ENCODE results near the gene ZCWPW1.
A peak's percentile ranks its signal among the peaks of the same experiment; 100 is the strongest.
"Not testable (repeated sequence)": the region's sequence is repeated elsewhere in the genome, so short reads cannot be mapped to it uniquely, and the experiment has no call there.

ZCWPW1 gene

DNA sequence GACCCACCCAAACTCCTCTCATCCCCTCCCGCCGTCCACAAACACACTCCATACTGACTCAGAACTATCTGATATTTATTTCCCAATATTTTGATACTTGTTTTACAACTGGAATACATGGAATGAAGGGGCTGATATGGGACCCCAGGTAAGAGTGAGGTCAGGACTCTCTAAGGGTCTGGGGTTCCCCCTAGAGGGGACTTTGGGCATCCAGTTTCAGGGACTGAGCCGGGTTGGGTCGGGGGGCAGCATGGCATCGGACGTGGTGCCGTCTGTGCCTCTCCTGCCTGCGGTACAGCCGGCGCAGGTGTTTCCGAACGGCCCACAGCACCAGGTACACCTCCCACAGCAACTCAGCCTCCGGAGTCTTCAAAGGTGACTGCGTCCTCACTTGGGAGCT is 28.1 kb upstream of the ZCWPW1 start:
- no peak for DNase-seq (ENCODE audit: low spot score)

DNA sequence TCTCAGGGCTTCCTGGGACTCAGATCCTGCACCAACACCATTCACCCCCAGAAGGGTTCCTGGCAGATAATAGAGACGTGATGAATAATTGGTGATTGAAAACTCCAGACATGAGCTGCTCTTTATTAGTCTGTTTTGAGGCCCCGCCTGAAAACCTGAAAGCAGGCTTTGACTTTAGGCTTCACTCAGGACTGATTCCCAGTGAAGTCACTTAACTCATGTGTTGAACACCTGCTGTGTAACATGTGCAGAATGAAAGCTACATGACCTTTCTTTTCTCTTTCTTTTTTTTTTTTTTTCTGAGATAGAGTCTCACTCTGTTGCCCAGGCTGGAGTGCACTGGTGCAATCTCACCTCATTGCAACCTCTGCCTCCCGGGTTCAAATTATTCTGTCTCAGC is 26.7 kb upstream of the ZCWPW1 start:
- no peak for DNase-seq (ENCODE audit: low spot score)

DNA sequence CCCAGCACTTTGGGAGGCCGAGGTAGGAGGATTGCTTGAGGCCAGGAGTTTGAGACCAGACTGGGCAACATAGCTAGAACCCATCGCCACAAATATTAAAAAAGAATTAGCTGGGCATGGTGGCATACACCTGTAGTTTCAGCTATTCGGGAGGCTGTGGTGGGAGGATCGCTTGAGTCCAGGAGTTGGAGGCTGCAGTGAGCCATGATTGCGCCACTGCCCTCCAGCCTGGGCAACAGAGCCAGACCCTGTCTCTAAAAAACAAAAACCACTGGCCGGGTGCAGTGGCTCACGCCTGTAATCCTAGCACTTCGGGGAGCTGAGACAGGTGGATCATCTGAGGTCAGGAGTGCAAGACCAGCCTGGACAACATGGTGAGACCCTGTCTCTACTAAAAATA is 25.4 kb upstream of the ZCWPW1 start:
- DNase-seq (ENCODE audit: low spot score): not testable (repeated sequence)

DNA sequence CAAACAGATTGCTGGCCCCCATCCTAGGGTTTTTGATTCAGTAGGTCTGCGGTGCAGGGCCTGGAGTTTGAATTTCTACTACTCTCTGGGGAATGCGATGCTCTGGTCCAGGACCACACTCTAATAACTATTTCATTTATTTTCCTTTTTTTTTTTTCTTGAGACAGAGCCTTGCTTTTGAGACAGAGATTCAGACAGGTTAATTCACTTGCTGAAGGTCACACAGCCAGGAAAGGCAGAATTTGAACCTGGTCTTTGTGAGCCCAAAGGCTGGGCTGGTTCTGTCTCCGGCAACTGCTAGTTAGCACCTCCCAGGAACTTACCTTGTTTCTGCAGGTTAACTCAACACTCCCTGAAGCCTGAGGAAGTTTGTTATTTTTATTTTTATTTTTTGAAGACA is 24.0 kb upstream of the ZCWPW1 start:
- DNase-seq (ENCODE audit: low spot score): no peak

DNA sequence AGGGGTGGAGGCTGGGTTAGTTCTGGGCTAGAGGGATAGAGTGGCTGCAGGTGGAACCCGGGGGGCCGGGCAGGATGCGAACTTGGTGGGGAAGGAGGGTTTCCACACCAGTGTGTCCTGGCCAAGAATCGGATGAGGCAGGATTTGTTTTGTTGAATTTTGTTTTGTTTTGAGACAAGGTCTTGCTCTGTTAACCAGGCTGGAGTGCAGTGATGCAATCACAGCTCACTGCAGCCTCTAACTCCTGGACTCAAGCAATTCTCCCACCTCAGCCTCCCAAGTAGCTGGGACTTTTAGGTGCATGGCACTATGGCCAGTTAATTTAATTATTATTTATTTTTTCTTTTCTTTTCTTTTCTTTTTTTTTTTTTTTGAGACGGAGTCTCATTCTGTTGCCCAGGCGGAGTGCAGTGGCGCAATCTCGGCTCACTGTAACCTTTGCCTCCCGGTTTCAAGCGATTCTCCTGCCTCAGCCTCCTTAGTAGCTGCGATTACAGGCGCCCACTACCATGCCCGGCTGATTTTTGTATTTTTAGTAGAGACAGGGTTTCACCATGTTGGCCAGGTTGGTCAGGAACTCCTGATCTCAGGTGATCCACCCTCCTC is 20.8 kb upstream of the ZCWPW1 start:
- DNase-seq (ENCODE audit: low spot score): no peak

DNA sequence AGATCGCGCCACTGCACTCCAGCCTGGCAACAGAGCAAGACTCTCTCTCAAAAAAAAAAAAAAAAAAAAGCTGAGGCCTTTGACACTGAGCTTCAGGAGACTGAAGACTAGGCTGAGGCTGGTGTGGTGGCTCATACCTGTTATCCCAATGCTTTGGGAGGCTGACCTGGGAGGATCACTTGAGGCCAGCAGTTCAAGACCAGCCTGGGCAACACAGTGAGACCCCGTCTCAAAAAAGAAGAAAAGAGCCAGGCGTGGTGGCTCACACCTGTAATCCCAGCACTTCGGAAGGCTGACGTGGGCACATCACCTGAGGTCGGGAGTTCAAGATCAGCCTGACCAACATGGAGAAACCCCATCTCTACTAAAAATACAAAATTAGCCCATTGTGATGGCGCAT is 18.9 kb upstream of the ZCWPW1 start:
- not testable (repeated sequence) for DNase-seq (ENCODE audit: low spot score)

DNA sequence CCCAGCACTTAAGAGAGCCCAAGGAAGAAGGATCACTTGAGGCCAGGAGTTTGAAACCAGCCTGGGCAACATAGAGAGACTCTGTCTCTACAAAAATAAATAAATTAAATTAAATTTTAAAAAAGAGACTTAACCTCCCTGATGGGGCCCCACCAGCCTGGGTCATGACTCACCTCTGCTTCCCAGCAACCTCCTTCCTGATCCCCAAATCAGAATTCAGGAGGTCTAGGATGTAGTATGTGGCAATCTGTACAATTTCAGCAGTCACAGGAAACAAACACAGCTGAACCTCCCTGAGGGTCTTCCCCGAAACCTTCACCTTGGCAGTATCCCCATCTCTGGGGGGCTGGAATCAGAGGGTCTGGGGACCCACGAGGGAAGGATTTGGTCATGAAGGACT is 17.5 kb upstream of the ZCWPW1 start:
- DNase-seq (ENCODE audit: low spot score): no peak

DNA sequence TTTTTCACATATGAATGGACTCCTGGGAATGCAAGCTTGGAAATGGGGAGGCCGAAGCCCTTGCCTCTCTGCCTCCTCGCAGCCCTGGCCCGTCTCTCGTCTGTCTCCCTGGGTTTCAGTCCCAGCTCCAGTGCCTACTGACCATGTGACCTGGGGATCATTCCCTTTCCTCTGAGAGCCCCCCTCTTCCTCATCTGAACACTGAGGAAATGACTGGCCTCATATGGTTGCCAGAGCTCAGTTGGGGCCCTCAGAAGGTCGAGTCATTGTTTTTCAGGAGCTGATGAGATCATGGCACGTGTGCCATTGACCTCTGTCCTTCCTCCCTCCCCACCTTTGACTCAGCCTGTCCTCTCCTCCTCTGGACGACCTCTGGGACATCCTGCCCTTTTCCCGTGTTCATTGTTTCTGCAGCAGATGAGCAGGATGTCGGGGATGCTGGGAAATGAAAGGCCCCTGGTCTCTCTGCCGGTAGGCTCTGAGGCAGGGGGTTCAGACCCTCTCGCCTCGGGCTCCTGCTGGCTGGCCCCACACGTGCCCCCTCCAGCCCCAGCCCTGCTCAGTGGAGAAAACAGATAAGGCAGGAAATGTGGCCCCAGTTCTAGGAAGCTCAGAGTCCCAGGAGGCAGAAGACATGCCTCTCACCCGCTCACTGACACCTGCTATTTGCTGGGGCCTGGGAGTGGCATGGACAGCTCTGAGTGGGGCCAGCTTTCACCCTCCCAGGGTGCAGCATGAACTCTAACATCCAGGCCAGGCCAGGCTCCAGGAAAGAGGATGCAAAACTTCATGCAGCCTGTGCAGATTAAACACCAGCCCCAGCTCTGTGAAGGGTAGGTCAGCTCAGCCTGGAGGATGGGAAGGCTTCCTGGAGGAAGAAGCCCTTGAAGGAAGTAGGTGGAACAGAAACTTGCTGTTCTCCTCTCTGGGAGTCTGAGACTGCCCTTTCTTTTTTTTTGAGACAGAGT is 16.1 kb upstream of the ZCWPW1 start:
- DNase-seq (ENCODE audit: low spot score): no peak

DNA sequence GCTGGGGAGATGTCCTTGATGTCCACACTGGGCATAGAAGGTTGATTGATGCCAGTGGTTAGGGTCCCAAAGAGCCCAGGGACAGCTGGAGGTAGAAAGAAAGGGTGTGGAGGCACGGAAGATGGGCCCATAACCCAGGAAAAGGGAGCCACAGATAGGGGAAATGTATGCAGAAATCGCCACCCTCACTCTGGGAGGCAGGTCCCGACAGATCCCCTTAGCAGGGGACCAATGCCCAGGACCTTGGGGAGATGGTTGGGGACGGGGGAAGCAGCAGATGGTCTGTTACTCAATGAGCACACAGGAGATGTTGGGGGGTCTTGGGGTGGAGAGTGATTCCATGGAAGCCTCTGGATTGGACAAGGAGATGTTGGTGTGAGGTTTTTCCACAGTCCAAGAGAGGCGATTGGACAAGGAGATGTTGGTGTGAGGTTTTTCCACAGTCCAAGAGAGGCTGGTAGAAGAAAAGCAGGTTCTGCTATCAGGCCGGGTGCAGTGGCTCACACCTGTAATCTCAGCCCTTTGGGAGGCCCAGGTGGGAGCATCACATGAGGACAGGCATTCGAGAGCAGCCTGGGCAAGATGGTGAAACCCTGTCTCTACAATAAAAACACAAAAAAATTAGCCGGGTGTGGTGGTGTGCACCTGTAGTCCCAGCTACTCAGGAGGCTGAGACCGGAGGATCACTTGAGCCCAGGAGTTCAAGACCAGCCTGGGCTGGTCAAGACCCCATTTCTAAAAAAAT is 14.8 kb upstream of the ZCWPW1 start:
- no peak for DNase-seq (ENCODE audit: low spot score)

DNA sequence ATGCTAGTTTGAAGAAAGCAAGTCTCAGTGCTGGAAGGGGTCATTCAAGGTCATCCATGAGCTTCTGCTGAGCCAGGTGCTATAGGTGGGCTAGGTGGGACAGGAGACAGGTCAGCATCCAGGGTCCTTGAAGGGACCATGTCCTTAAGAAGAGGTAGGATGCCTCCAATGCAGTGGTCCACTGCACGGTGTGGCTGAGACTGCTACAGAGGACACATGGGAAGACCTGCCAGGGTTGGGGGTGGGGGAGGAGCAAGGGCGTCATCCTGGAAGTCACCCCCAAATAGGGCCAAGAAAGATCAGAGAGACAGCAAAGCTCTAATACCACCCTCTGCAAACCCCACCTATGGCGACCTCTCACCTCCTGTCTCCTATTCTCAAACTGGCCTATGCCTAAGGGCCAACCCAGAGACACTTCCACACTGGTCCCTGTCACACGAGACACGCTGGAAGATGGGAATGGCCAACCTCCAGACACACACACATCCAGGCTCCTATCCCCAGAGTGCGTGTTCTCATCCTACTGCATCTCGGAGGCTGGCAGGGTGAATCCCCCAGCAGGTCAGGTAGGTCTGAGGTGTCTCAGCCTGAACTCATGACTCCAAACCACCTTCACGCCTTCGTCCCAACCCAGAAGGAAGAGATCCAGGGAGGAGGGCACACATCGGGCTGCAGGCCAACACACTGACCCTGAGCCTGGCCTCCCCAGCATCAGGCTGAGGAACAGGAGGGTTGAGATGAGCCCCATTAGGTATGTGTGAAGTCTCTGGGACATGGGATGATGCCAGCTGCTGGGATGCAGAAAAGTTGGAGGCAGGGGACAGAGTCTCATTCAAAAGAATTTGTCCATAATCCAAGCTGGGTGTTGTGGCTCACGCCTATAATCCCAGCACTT is 13.4 kb upstream of the ZCWPW1 start:
- DNase-seq (ENCODE audit: low spot score): no peak

DNA sequence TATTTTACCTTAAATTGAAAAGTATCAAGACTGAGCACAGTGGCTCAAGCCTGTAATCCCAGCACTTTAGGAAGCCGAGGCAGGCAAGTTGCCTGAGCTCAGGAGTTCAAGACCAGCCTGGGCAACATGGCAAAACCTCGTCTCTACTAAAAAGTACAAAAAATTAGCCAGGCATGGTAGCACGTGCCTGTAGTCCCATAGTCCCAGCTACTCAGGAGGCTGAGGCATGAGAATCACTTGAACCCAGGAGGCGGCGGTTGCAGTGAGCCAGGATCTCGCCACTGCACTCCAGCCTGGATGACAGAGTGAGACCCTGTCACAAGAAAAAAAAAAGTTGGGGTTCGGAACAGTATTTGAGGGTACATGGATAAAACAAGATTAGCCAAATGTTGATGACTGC is 10.7 kb upstream of the ZCWPW1 start:
- DNase-seq (ENCODE audit: low spot score): not testable (repeated sequence)

DNA sequence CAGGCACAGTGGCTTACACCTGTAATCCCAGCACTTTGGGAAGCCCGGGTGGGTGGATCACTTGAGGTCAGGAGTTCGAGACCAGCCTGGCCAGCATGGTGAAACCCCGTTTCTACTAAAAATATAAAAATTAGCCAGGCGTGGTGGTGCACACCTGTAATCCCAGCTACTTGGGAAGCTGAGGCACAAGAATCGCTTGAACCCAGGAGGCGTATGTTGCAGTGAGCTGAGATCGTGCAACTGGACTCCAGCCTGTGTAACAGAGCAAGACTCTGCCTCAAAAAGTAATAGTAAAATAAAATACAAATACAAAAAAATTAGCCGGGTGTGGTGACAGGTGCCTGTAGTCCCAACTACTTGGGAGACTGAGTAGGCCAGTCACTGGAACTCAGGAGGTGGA is 10.2 kb upstream of the ZCWPW1 start:
- DNase-seq (ENCODE audit: low spot score): not testable (repeated sequence)

DNA sequence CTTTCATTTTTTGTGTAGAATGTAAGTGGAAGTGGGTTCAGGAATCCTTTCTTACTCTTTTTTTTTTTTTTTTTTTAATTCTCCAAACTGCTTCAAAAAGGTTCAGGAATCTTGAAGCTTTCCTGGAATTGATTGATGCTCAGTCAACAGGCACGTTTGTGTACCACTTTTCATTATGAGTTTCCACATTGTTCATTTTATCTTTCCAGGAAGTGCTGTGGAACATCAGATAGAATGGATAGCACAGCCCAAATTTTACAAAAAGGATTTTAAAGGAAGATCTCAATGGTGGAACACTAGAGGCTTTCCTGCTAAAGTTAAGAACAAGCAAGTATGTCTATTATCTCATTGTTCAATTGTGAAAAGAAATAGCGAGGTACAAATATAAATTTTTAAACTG is 9.7 kb upstream of the ZCWPW1 start:
- DNase-seq (ENCODE audit: low spot score): no peak

DNA sequence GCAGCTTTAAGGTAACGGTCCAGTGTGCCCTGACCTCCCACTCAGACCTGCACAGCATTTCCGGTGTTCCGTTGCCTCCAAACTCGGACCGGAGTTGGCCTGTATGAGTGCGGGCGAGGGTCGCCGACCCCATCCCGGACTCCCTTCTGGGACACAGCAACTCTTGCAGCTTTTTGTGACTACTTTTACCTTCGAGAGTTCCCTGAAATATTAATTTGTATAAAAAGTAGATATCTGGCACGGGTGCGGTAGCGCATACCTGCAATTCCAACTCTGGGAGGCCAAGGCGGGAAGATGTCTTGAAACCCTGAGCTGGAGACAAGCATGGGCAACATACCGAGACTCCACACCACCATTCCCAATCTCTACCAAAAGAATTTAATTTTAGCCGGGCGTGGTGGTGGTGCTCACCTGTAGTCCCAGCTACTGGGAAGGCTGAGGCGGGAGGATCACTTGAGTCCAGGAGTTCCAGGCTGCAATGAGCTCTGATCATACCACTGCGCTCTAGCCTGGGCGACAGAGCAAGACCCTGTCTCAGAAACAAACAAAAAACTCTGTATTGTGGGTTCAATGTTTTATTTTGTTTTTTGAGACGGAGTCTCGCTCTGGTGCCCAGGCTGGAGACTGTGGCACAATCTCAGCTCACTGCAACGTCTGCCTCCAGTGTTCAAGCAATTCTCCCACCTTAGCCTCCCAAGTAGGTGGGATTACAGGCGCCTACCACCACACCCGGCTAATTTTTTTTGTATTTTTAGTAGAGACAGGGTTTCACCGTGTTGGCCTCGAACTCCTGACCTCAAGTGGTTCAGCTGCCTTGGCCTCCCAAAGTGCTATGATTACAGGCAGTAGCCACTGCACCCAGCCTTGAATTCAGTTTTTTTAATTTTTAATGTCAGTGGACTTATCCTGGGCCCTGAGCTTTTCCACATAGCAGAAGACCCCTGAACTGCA is 8.9 kb upstream of the ZCWPW1 start:
- no peak for DNase-seq (ENCODE audit: low spot score)

DNA sequence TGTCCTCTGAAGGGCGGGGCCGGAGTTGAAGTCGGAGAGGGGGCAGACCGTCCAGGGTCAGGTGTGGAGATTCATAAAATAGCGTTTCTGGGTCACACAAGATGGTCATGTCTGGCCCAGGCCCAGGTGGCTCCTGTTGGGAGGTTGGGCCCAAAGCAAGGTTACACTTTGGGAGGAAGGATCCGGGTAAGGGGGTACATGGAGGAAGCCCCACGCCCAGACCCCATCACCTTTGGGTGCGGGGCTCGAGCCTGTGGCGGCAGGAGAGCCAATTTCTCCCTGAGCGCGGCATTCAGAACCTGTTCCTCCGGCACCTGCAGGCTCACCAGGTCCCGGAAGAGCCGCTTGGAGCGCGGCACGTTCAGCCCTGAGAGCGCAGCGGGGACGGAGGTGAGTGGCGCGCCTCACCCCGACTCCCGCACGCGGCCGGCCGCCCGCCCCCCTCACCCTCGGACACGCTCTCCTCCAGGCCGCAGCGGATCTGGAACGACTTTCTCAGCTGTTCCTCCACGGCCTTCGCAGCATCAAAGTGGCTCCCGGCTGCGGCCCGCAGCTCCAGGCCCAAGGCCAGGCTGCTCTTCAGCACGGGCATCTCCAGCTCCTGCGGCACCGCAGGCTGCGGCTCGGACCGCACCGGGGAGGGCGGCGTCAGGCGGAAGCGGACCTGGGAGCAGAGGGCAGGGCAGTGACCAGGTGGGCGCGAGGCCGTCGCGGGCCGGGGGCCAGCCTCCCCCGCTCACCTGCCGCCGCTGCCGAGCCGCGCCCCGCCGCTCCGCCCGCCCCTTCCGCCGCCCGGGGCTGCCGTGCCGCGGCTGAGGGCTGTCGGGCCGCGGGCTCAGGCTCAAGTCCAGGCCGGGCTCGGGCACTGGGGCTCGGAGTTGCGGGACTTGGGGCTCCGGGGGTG is 7.2 kb upstream of the ZCWPW1 start:
- peak; percentile 42 for DNase-seq (ENCODE audit: low spot score)

DNA sequence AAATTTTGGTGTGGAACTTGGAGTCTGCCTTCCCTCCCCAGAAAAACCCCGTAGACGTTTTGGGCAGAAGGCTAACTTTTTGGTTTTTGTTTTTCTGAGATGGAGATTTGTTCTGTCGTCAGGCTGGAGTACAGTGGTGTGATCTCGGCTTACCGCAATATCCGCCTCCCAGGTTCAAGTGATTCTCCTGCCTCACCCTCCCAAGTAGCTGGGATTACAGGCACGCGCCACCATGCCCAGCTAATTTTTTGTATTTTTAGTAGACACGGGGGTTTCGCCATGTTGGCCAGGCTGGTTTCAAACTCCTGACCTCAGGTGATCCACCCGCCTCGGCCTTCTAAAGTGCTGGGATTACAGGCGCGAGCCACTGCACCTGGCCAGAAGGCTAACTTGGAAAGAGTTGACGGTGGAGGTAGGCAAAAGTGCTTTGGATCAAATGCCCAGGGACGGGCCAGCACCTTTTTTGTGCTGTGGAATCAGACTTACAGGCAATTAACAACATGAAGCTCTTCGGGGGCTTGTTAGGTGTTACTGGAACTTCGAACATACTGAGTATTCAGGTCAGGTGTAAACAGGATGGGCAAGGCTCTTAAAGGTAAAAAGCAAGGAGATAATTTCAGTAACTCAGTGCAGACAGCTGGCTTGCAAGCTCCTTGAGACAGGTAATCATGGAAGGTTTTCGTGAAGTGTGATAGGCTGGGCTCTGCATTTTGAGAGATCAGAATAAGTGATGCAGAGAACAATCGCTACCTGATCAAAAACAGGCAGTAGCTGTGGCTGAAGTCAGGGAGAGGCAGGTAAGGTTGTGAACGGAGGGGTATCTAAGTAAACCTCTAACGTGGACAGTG is 6.0 kb upstream of the ZCWPW1 start:
- no peak for DNase-seq (ENCODE audit: low spot score)

DNA sequence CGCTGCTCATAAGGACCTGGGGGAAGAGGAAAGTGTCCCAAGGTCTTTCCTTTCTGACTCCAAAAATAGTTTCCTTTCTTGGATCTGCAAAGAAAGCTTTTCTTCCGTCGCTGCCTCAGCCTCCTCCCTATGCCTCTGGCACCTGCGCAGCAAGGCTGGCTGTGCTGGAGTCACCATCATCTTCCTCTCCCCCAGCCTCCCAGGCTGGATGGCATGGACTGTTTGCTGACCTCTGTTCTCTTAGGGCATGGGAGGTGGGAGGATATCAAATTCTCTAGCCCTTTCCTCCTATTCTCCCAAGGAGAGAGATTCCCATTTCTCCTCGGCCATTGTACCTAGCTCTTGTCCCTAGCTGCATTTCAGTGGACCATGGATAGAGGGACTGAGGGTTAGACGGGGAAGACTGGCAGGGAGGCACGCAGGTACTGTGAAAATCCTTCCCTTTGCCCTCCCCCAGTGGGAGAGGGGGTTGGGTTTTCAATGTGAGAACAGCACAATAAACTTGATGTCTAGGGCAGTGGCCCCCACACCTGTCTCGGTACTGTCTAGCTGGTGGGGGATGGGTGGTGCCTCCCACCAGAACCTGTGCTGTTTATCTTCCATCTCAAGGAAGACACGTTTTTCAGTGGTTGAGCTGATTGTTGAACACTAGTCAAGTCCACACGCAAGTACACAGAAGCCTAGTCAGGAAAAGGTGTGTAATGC is 5.2 kb upstream of the ZCWPW1 start:
- DNase-seq (ENCODE audit: low spot score): no peak

DNA sequence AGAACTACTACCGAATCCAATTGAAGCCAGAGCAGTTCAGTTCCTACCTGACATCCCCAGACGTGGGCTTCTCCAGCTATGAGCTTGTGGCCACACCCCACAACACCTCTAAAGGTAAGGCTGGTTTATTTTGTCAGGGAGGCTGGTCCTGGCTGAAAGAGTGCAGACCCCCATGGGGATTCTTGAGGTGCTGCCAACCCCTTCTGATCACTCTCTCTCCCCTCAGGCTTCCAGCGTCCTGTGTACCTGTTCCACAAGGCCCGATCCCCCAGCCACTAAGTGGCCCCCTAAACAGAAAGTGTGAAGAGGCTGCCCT is 4.7 kb upstream of the ZCWPW1 start:
- DNase-seq (ENCODE audit: low spot score): no peak
